Amniotic epithelial cell (primary cell): Measurements from ENCODE around the gene BMERB1.
A peak's percentile ranks its signal among the peaks of the same experiment; 100 is the strongest.
"Not testable (repeated sequence)": the region's sequence is repeated elsewhere in the genome, so short reads cannot be mapped to it uniquely, and the experiment has no call there.

Experiments
- DNase-seq: peaks from one replicate; pipeline ENCODE4 v3.0.0-alpha.2; 2010; ENCODE audit warnings: low read depth

BMERB1 gene

DNA sequence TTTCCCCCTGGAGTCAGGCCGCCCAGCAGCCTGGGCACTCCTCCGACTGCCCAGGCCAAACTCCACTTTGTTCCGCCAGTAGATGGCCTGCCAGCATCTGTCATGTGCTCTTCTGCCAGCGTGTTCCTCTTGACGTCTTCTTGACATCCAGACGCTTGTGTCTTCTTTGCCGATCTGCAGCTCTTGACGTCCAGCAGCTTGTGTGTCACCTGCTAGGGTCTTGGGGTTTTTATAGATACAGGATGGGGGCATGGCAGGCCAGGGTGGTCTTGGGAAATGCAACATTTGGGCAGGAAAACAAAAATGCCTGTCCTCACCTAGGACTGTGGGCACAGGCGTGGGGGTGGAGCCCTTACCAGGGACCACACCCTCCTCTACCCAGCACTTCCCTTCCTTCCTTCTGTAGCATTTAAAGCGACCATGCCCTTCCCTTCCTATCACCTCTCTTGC is 88.7 kb downstream of the BMERB1 start:
- no peak for DNase-seq

DNA sequence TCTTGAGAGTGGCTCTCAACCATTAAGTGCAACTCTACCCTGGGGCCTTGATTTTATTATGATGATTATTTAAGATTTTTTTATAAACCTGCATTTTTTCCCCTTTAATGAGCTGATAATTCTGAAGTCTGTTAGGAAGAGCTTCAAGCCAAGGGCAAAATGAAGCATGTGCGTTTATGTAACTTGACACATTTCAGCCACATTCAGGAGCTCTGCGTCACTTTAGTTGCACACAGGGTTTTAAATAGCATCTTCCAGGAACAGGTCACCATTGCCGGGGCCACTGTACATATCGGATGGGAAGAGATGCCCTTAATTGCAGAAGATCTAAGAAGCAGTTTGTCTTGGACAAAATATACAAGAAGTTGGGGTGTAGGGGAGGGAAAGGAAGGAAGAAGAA is 89.6 kb downstream of the BMERB1 start:
- no peak for DNase-seq

- DNase-seq = no peak
These were observed 90.6 kb downstream of the BMERB1 start for GRCh38 chr16:15524966-15525365.

- DNase-seq = no peak
These were observed 91.7 kb downstream of the BMERB1 start for GRCh38 chr16:15526097-15526496.

DNA sequence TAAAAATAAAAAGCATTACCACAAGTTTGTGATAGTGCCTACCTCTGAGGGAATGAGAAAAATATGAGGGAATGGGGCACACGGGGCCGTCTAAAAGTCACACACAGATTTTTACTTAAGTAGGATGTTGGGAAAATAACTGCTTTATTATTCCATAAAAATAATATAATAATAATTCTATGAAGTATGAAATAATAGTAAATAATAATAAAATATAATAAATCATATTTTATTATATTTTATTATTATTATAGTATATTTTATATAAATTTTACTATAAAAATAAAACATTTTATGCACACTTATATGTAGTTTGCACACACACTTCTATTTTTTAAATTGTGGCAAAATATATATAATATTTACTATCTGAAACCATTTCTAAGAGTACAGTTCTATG is 92.3 kb downstream of the BMERB1 start:
- DNase-seq = no peak

DNA sequence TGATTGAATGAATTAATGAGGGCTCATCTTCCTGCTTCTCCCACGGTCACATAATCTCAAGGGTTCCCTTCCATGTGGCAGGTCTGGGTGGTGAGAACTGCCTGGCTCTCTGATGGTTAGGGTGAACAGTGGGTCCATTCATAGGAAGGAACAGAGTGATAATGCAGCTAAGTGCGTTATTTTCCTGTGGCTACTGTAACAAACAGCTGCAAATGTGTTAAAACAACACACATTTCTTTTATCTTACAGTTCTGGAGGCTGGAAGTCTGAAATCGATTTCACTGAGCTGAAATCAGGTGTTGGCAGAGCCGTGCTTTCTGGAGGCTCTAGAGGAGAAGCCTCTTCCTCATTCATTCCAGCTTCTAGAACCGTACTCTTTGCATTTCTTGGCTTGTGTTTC is 95.3 kb downstream of the BMERB1 start:
- DNase-seq = no peak

DNA sequence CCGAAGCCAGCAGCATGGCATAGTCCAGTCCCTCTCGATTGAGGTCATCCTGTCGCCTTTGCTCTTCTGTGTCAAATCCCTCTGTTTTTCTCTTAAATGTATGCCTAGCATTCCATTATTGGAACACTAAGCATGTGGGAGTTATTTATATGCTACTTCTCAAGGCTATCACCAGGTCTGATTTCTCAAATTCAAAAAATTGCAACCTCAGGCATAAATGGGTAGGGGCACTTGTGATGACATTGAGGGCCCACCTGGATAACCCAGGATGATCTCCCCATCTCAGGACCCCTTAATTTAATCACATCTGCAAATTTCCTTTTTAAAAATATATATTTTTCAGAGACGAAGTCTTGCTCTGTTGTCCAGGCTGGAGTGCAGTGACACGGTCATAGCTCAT is 95.7 kb downstream of the BMERB1 start:
- DNase-seq = no peak

GRCh38 chr16:15532825-15533224 is 98.4 kb downstream of the BMERB1 start:
- no peak for DNase-seq

- no peak for DNase-seq
These were observed 99.0 kb downstream of the BMERB1 start for GRCh38 chr16:15533386-15533785.

DNA sequence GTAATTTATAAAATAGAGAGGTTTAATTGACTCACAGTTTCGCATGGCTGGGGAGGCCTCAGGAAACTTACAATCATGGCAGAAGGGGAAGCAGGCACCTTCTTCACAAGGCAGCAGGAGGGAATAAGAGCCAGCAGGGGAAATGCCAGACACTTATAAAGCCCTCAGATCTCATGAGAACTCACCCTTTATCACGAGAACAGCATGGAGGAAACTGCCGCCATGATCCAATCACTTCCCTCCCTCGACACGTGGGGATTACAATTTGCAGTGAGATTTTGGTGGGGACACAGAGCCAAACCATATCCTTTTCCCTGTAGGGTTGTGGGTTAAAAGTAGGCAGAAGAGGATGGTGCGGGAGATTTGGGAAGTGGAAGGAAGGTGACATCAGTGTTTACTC is 101.4 kb downstream of the BMERB1 start:
- no peak for DNase-seq

- DNase-seq = no peak
These were observed 102.5 kb downstream of the BMERB1 start for GRCh38 chr16:15536843-15537242.

DNA sequence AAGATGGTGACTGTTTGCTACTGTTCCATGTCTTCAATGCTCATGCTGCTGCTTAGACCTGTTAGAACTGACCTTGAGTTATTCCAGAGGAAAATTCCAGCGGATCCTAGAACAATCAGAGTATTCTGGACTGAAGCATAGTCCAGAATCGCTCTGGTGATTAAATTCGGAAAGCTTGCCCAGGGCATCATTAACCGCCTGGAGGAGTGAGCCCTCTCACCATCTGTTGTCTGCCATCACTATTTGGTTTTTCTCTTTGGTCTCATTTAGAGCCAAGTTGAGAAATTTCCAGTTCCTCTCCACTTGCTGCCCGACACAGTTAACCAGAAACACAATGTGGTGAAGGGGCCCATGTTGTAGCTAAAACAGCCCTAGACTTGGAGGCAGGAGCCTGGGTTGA is 104.1 kb downstream of the BMERB1 start:
- DNase-seq = no peak

DNA sequence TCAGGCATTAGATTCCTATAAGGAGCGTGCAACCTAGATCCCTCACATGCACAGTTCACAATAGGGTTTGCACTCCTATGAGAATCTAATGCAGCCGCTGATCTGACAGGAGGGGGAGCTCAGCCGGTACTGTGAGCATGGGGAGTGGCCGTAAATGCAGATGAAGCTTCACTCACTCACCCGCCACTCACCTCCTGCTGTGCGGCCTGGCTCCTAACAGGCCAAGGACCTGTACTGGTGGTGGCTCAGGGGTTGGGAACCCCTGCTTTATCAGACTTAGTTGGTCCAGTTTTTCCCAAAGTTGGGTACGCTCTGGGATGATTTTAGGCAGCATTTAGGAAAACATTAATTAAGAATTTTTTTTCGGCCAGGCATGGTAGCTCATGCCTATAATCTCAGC is 104.8 kb downstream of the BMERB1 start:
- DNase-seq = no peak

DNA sequence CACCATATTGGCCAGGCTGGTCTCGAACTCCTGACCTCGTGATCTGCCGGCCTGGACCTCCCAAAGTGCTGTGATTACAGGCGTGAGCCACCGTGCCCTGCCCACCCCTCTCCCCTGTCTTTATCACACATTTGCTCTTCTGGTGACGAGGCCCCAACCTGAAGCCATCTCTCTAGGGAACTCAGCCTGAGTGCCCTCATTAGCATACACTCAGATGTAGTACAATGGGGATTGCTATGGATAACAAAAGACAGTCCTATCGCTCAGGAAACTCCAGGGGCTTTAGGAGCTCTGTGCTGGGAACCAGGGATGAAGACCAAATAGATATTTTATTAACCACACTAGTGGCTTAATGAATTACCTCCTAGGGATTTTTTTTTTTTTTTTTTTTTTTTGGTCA is 107.9 kb downstream of the BMERB1 start:
- DNase-seq = no peak

GRCh38 chr16:15542734-15543347 is 108.5 kb downstream of the BMERB1 start:
- no peak for DNase-seq

- no peak for DNase-seq
These were observed 110.0 kb downstream of the BMERB1 start for GRCh38 chr16:15544405-15544804.

DNA sequence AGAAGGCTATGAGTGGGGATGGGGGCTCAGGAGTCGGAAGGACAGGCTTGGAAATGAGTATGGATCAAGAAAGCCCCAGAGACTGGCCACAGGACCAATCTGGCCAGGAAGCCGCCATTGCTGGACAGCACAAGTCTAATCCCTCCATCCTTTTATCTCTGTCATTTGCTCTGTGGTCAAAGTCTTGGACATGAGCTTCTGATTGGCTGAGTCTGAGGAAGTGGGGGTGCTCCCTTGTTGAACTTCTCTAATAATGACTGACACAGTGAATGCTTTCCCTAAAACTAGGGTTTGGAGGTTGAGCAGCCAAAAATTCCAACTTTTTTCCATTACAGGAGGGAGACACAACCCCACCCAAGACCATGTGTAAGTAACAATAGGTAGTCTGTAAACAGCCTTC is 111.2 kb downstream of the BMERB1 start:
- no peak for DNase-seq

- not testable (repeated sequence) for DNase-seq
These were observed 112.8 kb downstream of the BMERB1 start for GRCh38 chr16:15547072-15547767.

GRCh38 chr16:15547768-15548096 is 113.3 kb downstream of the BMERB1 start:
- no peak for DNase-seq

GRCh38 chr16:15548482-15548891 is 114.1 kb downstream of the BMERB1 start:
- DNase-seq = peak; percentile 64

- DNase-seq = peak; percentile 29
These were observed 118.1 kb downstream of the BMERB1 start for GRCh38 chr16:15552507-15552906.

GRCh38 chr16:15553313-15554088 is 119.1 kb downstream of the BMERB1 start:
- DNase-seq = no peak

- no peak for DNase-seq
These were observed 121.7 kb downstream of the BMERB1 start for GRCh38 chr16:15556130-15556529.
